Left ventricle myocardium inferior (tissue), 1 donor: ENCODE results near the gene BCL2L2. TPM values are rescaled to one million over a fixed set of nuclear protein-coding genes. Genes with fewer than 3 reads are reported as not detected.

Experiments
- DNase-seq: peaks from one replicate; pipeline ENCODE4 v3.0.0-alpha.2; 2020
- H3K27ac ChIP-seq: fragments of 200-600 bp; replicated peaks from 2 replicates; pipeline ENCODE4 v1.8.0; 2021
- H3K27me3 ChIP-seq: fragments of 200-600 bp; 2 replicates; pipeline ENCODE4 v1.8.0; 2021; ENCODE audit warnings: low read depth
- H3K36me3 ChIP-seq: fragments of 200-600 bp; 2 replicates; pipeline ENCODE4 v1.8.0; 2021
- H3K4me1 ChIP-seq: fragments of 200-600 bp; 2 replicates; pipeline ENCODE4 v1.8.0; 2021
- H3K4me3 ChIP-seq: fragments of 200-600 bp; 2 replicates; pipeline ENCODE4 v1.8.0; 2021; ENCODE audit warnings: mild to moderate bottlenecking, moderate library complexity
- H3K9me3 ChIP-seq: fragments of 200-600 bp; replicated peaks from 2 replicates; pipeline ENCODE4 v1.8.0; 2021
- CTCF ChIP-seq: fragments of 200-600 bp; IDR thresholded peaks from 2 replicates; pipeline ENCODE4 v1.8.0; 2021; ENCODE audit warnings: antibody characterized with exemption, mild to moderate bottlenecking, borderline replicate concordance
- intact Hi-C: fragments of 100-400 bp; cut with micrococcal nuclease; formaldehyde crosslinking; loops from one replicate; pipeline ENCODE4 v1.11.0; 2022
- total RNA-seq: library from RNA; stranded (reverse); fragmentation: NEBNext Ultra II Directional; extraction: Animal tissue kit (Norgen Biotek cat#: 25700); gene quantifications from one replicate; pipeline ENCODE4 v1.2.1, GENCODE V29; 2021
- donor health status: DM: no; HTN: yes; CAD: no; lungs with severe emphysema.

Gene BCL2L2
- total RNA-seq, 1 donor from 2014 or later = 37.5 TPM

- TF ChIP-seq CTCF = no peak
- Histone ChIP-seq H3K27ac (no peak overlapping the region), H3K9me3 (no peaks in the 10 kb centered on the region), H3K4me3 (no peak overlapping the region), H3K36me3 (peaks cover 28% of the 10 kb centered on the region), H3K27me3 (no peaks in the 10 kb centered on the region), H3K4me1 (peaks cover 26% of the 10 kb centered on the region)
- no peak for DNase-seq
- intact Hi-C loops = loop anchor here (5.0 kb wide), 1 partner anchor 51 kb away; the partner anchor contains the start of gene CMTM5
These were observed 20.1 kb downstream of the BCL2L2 start for GRCh38 chr14:23326491-23327332.

- Histone ChIP-seq H3K27me3 (no peaks in the 10 kb centered on the region), H3K9me3 (no peaks in the 10 kb centered on the region), H3K36me3 (peaks cover 24% of the 10 kb centered on the region), H3K4me3 (no peak overlapping the region), H3K4me1 (peaks cover 12% of the 10 kb centered on the region), H3K27ac (no peak overlapping the region)
- intact Hi-C loops = loop anchor here (5.0 kb wide), 1 partner anchor 49 kb away; the partner anchor contains the start of gene CMTM5
- DNase-seq = peak; percentile 47
- TF ChIP-seq CTCF = peak; percentile 92
These were observed 21.5 kb downstream of the BCL2L2 start for GRCh38 chr14:23327947-23328744.

GRCh38 chr14:23335623-23336022, 29.0 kb downstream of the BCL2L2 start:
- Histone ChIP-seq H3K4me1 (no peaks in the 10 kb centered on the region), H3K27ac (no peak overlapping the region), H3K4me3 (no peak overlapping the region), H3K27me3 (no peaks in the 10 kb centered on the region), H3K36me3 (no peaks in the 10 kb centered on the region), H3K9me3 (peaks cover 7% of the 10 kb centered on the region)
- TF ChIP-seq CTCF = no peak
- DNase-seq = no peak
- intact Hi-C loops = no loop called here

- intact Hi-C loops = no loop called here
- no peak overlapping the region for H3K27ac ChIP-seq
- H3K4me3 ChIP-seq = no peak overlapping the region
- H3K4me1 ChIP-seq = no peaks in the 10 kb centered on the region
- no peak for TF ChIP-seq CTCF
- no peak for DNase-seq
- H3K27me3 ChIP-seq = no peaks in the 10 kb centered on the region
- H3K9me3 ChIP-seq = peaks cover 7% of the 10 kb centered on the region
- no peaks in the 10 kb centered on the region for H3K36me3 ChIP-seq
These were observed 33.1 kb downstream of the BCL2L2 start for GRCh38 chr14:23339506-23340268.

GRCh38 chr14:23344481-23344880, 37.8 kb downstream of the BCL2L2 start:
- DNase-seq = no peak
- intact Hi-C loops = no loop called here
- Histone ChIP-seq H3K36me3 (no peaks in the 10 kb centered on the region), H3K4me1 (peaks cover 13% of the 10 kb centered on the region), H3K27me3 (no peaks in the 10 kb centered on the region), H3K4me3 (no peak overlapping the region), H3K27ac (no peak overlapping the region), H3K9me3 (peaks cover 4% of the 10 kb centered on the region)
- TF ChIP-seq CTCF = no peak
